ENCODE measurements around the gene ABHD17B.

- TF ChIP-seq CTCF (IDR thresholded peaks at IDR 0.05) (no peak), RAD21 (conservative IDR thresholded peaks at IDR 0.05 in 1 of 2, IDR thresholded peaks at IDR 0.05 in 1 of 2) (no peak), JUN (IDR thresholded peaks at IDR 0.05) (peak in 1 of 2 experiments; percentile 75; a peak in 4 of 5 replicates), SREBF2 (IDR thresholded peaks at IDR 0.05) (no peak)
These were observed at the start of gene ABHD17B, which contains the start of gene C9orf85 for GRCh38 chr9:71911061-71911907.

All from A549 (cell line).